ENCODE measurements around the gene VPS9D1.
"Not testable (repeated sequence)": the region's sequence is repeated elsewhere in the genome, so short reads cannot be mapped to it uniquely, and the experiment has no call there.

Gene VPS9D1

DNA sequence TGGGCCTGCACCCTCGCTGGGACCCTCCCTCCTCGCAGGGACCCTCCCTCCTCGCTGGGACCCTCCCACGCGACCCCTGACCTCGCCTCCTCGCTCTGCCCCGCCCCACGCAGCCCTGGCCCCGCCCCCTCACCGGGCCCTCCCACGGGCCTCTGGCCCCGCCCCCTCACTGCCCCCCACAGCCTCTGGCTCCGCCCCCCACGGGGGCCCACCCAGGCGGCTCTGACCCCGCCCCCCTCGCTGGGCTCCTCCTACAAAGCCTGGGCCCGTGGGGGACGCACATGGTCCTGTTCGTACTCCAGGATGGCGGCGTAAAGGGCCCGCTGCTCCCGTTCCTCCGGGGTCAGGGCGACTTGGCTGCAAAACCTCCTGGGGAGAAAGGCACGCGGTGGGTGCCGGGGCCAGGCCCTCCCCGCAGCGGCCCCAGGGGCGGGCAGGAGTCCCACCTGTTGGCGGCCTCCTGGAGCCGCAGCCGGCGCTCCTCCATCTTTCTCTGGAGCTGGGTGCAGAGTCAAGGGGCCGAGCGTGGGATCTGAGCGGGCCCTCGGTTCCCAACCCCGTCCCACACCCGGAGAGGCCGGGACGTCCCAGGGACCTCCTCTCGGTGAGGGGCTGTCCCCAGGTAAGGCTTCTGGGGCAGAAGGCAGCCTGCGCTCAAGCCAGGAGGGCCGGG, 9.0 kb downstream of the VPS9D1 start:
- no peak for DNase-seq (ENCODE audit: low read depth)
- H3K4me3 ChIP-seq (ENCODE audit: low read depth, low read length), result peak overlapping the region; percentile 71

DNA sequence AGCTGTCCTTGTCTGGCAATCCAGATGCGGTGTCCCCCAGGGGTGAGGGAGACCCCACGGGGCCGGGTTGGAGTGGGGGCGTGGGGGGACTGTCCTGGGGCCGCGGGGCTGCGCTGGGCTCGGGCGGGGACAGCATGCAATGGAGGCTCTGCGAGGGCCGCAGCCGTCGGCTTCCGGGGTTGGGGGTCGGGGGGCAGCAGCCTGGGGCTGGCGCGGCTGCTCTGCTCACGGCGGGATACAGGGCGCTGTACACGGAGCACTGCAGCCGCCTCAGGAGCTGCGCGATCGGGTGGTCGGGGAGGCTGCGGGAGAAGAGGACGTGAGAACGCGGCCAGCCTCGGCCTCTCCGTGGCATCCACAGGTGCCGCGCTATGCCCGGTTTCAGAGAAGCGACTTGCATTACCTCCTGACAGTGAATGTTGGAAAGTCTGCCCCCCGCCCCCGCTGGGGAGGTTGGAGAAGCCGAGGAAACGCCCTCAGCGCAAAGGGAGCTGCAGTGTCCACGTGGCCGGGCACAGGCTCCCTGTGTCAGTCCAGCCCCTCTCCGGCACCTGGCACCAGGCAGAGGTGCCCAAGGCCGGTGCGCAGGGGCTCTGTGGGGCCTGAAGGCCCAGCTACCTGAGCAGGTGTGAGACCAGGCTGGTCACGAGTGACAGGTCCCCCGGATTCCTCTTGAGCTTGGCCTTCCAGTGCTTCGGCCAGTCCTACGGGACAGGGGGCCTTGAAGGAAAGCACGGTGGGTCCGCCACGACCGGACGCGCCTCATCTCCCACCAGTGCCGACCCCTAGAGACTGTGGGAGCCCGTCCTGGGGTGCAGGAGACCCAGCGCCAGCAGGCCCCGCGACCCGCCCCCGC, 9.8 kb downstream of the VPS9D1 start:
- H3K4me3 ChIP-seq (ENCODE audit: low read depth, low read length), result no peak overlapping the region
- no peak for DNase-seq (ENCODE audit: low read depth)

DNA sequence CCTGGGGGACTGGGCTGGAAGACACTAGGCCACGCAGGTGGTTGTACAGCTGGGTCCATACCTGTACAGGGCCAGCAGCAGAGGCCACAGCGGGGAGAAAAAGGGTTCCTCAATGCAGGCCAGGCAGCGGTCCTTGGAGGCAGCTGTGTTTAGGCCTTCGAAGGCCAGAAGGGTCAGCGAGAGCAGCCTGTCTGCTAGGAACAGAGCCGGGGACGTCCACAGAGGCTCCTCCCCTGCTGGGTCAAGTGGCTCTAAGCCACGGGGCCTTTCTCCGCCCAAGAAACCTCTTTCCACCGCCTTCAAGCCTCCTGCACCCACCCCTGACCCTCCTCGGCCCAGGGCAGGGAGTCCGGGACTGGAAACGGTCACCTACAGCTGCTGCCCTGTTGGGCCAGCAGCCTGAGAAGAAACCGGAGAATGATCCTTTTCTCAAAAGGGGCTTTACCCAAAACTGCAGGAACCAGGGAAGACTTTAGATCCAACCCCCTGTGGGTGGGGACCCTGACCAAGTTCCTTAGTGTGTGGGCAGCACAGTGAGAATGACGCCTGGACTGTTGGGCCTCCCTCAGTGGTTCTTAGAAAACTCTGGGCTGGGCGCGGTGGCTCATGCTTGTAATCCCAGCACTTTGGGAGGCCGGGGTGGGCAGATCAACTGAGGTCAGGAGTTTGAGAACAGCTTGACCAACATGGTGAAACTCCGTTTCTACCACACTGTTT, 10.8 kb downstream of the VPS9D1 start:
- no peak overlapping the region for H3K4me3 ChIP-seq (ENCODE audit: low read depth, low read length)
- DNase-seq (ENCODE audit: low read depth), result no peak

DNA sequence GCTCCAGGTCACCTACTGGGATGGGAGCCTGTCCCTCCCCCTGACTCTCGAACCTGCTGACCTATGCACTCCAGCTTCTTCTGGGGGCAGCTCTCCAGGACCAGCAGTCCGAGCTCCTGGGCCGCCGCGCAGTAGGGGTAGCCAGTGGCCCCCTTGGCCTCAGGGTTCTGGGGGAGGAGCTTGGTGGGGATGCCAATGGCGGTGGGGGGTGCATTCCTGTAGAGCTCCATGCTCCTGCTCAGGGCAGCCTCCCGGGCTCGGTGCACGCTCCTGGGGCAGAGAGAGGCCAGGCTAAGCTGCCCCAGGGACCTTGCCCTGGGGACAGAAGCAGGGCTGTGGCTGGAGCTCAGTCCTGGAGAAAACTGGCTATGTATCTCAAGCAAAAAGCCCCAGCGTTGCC, 11.5 kb downstream of the VPS9D1 start:
- DNase-seq (ENCODE audit: low read depth), result no peak
- no peak overlapping the region for H3K4me3 ChIP-seq (ENCODE audit: low read depth, low read length)

DNA sequence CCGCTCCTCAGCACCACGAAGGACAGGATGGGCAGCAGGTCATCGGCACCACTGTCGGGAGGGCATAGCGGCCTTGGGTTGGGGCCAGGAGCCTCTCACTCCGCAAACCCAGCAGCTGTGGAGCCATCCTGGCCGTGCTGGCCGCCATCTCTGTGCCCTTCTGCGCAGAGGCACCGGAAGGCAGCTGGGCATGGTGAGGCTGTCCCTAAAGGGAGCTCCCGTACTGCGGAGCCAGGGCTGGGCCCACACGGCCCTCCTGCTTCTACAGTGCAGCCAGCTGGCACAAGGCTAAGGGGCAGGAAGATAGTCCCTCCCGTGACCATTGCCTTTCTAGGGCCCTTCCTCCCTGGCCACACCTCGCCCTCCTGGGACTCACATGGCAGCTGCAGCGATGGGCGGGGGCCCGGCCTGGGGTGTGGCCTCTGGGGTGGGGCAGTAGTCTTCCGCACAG, 12.2 kb downstream of the VPS9D1 start:
- DNase-seq (ENCODE audit: low read depth), result no peak
- no peak overlapping the region for H3K4me3 ChIP-seq (ENCODE audit: low read depth, low read length)

DNA sequence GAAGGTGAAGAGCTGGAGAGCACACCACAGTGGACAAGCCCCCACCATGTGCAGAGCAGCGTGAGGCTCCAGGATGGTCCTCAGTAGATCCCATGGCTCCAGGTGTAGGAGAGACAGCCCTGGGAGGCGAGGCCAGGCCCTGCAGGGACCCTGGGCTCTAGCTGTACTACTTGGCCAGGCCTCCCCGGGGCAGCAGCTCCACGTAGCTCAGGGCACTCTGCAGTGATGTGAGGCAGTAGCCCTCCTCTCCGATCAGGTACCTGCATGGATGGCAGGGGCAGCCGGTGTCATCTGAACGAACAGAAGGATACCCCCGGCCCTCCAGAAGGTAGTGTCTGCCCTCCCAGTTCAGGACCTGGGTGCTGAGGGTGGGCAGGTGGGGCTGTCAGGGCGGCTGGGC, 13.0 kb downstream of the VPS9D1 start:
- H3K4me3 ChIP-seq (ENCODE audit: low read depth, low read length), result no peak overlapping the region
- no peak for DNase-seq (ENCODE audit: low read depth)

DNA sequence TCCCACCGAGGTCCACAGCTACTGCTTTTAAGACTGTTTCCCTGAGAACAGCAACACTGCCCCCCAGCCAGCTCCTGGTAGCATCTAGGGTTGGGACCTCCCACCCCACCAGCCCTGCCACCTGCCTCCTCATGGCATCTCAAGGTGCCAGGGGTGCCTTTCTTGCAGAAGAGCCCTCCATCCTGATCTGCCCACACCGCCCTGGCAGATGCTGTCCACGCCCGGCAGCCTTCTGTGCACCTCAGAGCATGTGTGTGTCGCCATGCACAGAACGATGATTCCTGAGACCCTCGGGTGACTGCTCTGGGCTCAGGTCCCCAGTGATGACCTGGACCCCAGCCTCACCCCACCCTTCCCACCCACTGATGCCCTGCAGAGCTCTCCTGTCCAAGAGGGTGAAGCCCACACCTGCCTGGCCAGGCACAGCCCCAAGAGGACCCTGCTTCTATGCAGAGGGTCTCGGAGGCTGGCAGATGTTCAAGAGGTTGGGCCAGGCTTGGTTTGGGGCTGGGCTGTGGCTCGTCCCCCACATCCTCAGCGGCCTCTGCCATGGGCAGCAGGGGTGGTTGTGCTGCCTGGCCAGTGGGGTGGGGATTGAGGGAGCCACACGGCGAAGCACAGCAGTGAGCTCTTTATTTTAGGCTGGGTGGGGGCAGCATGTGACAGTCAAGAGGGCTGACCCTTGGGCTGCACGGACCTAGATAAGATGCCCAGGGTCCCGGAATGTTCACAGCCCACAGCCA, 14.0 kb downstream of the VPS9D1 start:
- no peak overlapping the region for H3K4me3 ChIP-seq (ENCODE audit: low read depth, low read length)
- DNase-seq (ENCODE audit: low read depth), result no peak

DNA sequence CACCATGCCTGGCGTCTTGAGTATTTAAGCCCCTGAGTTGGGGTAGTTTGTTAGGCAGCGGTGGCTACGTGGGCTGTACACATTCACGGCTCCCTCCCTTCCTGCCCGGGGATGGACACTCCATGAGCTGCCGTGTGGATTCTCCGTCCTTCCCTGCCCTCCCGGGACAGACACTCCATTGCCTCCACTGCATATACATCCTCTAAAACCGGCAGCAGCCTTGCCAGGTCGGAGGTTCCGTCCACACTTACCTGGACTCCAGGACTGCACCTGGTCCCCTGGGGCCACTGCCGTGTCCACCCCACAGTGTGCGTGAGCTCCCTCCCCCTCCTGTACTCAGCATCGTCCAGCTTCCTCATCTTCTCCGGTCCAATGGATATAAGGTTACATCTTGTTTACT, 15.7 kb downstream of the VPS9D1 start:
- no peak overlapping the region for H3K4me3 ChIP-seq (ENCODE audit: low read depth, low read length)
- DNase-seq (ENCODE audit: low read depth), result no peak

DNA sequence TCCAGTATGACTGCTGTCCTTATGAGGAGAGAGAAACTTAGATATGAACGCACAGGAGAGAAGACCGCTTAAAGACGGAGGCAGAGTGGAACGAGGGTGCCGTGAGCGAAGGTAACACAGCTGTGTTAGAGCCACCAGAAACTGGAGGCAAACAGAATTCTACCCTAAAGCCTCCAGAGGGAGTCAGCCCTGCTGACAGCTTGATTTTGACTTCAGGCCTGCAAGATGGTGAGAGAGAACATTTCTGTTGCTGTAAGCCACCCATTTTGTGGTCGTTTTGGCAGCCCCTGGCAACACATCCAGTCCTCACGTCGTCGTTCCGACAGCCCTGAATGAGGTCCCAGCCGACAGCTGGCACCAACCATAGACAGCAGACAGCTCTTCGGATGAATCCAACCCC, 16.4 kb downstream of the VPS9D1 start:
- DNase-seq (ENCODE audit: low read depth), result no peak
- H3K4me3 ChIP-seq (ENCODE audit: low read depth, low read length), result no peak overlapping the region

DNA sequence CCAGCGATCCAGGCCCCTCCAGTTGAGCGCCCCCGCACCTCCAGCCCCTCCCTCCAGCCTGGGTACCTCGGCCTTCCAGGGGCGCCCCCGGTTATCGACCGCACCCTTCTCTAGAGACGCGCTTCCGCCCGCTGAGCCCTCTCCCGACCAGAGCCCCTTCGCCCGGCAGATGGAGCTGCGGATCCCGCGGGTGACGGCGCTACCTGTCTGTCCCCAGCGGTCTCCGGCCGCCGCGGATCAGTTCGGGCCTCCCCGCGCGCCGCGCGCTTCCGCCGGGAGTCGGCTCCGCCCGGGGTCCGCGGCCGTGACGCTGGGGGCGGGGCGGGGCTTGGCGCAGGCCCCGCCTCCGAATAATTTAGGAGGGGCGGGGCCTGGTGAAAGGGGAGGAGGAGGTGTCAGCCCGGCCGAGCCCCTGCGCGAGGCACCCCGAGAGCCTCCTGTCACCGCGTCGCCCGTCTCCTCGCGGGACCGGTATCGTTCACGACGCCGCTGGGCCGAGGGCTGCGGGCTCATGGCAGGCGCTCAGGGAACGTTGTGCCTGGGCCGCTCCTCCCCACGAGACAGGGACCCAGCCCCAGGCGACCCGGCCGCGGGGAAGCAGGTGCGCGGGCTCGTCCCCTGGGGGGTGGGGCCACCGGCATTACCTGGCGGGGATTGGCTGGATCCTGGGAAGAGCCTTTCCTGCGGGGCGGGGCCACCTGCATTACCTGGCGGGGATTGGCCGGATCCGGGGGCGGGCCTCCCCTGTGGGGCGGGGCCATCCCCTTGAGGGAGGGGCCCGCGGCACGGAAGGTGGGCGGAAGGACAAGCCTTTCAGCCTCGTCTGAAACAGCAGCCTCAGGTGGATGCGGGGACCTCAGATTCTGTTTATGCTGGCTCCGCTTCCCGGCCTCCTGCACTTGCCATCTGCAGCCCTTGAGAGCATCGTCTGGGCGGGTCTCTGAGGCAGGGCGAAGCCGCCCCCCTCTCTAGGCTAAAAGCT, 19.0 kb downstream of the VPS9D1 start, which contains the start of gene SPATA2L:
Gene SPATA2L, minus strand, starts transcription at position 281 of the 982 bp plus-strand sequence. CDS start 473 bp downstream, outside the sequence.
- DNase-seq (ENCODE audit: low read depth), result no peak
- H3K4me3 ChIP-seq (ENCODE audit: low read depth, low read length), result peak within 1 kb of the TSS; percentile 70

DNA sequence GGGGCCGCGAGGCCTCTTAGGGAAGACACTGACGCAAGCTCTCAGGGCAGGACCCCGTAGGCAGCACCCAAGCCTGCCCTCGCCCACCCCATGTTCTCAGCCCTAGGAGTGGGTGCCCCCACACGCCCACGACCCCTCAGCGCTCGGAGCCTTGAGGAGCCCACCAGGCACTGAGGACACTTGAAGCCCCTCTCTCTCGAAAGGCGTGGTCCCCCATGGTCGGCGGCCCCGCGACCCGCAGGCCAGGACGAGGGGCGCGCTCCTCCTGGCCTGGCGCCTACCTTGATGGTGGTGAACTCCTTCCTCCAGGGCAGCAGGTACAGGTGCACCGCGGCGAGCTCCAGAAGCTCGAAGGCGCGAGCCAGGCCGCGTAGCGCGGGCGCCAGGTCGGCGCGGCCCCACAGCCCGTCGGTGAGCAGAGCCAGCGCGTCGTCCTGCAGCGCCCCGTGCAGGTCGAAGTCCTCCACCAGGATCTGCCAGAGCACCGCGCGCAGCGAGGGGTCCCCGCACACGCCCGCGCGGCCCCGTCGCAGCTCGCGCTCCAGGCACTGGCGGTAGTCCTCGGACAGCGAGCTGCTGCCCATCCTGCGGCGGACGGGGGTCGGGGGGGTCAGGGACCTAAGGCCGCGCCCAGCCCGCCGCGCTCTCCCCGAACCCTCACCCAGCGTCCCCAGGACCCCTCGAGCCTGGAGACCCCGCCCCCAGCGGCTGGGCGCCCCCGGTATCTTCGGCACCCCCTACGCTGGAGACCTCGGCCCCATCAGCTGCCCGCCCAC, 19.9 kb downstream of the VPS9D1 start:
- peak overlapping the region; percentile 70 for H3K4me3 ChIP-seq (ENCODE audit: low read depth, low read length)
- no peak for DNase-seq (ENCODE audit: low read depth)

DNA sequence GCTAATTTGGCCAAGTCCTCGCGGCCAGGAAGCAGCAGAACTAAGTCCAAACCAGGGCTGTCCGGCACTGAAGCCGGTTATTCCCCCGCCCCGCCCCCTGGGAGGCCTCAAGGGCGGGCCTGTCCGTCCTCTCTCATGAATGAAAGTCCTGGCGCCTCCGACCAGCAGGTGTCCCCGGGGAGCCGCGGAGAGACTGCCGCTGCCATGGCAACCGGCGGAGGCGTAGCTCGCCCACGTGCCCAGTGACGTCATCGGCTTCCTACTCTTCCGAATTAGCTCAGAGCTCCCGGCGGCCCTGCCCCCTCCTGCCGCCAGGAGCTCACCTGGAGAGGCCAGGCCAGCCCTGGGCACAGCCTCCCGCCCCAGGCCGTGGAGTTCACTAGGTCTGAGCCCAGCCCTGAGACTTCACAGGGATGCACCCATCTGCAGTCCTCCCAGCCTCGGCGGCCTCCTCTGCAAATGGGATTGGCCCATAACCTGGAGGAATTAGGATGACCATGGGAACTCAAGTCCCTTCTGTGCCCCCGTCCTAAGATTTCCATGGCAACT, 20.5 kb downstream of the VPS9D1 start:
- H3K4me3 ChIP-seq (ENCODE audit: low read depth, low read length), result peak overlapping the region; percentile 70
- DNase-seq (ENCODE audit: low read depth), result peak; percentile 87

DNA sequence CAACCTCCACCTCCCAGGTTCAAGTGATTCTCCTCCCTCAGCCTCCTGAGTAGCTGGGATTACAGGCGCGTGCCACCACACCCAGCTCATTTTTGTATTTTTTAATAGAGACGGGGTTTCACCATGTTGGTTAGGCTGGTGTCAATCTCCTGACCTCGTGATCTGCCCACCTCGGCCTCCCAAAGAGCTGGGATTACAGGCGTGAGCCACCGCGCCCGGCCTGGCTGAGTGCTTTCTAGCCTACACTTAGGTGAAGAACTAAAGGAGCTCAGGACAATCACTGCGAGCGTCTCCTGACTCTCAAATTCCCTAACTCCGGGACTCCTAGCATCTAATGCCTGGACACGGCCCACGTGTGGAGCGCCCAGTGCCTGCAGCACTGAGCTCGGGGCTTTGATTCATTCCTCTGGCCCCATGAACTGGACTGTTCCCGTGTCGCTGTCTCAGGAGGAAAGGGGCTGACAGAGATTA, 21.0 kb downstream of the VPS9D1 start:
- H3K4me3 ChIP-seq (ENCODE audit: low read depth, low read length); DNase-seq (ENCODE audit: low read depth): not testable (repeated sequence)

DNA sequence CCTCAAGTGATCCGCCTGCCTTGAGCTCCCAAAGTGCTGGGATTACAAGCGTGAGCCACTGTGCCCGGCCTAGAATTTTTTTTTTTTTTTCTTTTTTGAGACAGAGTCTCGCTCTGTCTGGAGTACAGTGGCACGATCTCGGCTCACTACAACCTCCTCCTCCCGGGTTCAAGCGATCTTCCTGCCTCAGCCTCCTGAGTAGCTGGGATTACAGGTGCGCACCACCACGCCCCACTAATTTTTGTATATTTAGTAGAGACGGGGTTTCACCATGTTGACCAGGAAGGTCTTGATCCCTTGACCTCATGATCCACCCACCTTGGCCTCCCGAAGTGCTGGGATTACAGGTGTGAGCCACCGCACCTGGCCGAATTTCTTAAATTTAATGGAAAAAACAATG, 22.0 kb downstream of the VPS9D1 start:
- not testable (repeated sequence) for H3K4me3 ChIP-seq (ENCODE audit: low read depth, low read length); DNase-seq (ENCODE audit: low read depth)

DNA sequence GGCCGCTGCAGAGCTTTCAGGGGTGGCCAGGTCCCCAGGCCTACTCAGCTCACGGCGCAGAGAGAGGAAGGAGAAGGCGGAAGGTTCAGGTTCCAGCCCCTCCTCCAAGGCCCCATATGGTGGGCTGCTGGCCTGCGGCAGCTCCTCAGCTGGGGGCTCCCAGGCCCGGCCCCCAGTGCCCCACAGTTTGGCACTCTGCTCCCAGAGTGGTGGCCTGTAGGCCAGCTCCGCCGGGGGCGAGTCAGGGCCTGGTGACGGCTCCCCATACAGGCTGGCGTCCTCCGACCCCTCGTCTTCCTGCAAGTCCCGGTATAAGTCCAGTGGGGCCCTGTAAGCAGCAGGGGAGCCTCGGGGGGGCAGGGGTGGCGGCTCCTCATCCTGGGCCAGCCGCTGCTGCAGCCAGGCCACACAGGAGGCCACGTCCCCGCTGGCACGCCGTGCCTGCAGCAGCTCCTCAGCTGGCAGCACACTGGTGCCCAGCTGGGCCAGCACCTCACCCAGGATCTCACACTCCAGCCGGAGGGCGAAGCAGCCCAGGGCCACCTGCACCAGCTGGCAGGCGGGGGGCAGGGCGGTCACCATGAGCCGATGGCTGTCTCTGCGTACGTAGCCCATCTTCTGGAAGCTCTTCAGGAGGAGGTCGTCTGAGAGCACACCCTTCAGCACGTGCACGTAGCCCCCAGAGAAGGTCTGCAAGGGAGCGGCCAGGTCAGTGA, 22.9 kb downstream of the VPS9D1 start:
- no peak for DNase-seq (ENCODE audit: low read depth)
- no peak overlapping the region for H3K4me3 ChIP-seq (ENCODE audit: low read depth, low read length)

DNA sequence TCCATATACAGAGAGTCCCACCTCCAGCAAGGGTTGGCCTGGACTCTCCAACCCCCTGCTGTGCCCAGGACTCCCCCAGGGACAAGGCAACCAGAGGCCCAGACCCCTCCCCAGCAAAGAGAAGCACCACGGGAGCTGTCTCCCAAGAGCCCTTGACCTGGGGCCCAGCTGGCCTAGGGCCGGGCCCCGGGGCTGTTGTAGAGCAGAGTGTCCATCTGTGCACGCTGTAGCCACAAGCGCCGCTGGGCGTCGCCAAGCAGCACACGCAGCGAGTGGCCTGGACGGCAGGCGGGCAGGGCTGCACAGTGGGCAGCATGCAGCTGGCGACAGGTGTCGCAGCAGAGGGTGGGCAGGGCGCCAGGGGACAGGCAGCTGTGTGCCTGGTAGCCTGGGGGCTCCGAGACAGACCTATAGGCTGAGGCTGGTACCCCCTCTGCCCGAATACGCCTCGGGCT, 23.5 kb downstream of the VPS9D1 start:
- no peak overlapping the region for H3K4me3 ChIP-seq (ENCODE audit: low read depth, low read length)
- no peak for DNase-seq (ENCODE audit: low read depth)

Data from skeletal muscle cell (primary cell).